T-helper 1 cell treated with Interleukin-12 subunit alpha and Interleukin-12 subunit beta and Interleukin-4 antibody, amounts not matched to agents 30 ng/mL and 1 ng/mL, for 36 hours (primary cell): ENCODE results near the gene EDC4. TPM values are rescaled to one million over a fixed set of nuclear protein-coding genes. Genes with fewer than 3 reads are reported as not detected.

Source experiments
- intact Hi-C: fragments of 100-400 bp; cut with micrococcal nuclease; formaldehyde crosslinking; loops from one replicate; pipeline ENCODE4 v1.15.1; 2024
- total RNA-seq: library from RNA; stranded (reverse); gene quantifications from 2 replicates; pipeline ENCODE4 v1.2.3, GENCODE V29; 2022

The EDC4 gene
- total RNA-seq, 1 donor from 2014 or later = 137 TPM

- intact Hi-C loops = loop anchor here (1.0 kb wide), 5 partner anchors 45 to 407 kb away; no protein-coding TSS in a partner anchor
Observed at GRCh38 chr16:67928147-67928546, 55.3 kb downstream of the EDC4 start.

DNA sequence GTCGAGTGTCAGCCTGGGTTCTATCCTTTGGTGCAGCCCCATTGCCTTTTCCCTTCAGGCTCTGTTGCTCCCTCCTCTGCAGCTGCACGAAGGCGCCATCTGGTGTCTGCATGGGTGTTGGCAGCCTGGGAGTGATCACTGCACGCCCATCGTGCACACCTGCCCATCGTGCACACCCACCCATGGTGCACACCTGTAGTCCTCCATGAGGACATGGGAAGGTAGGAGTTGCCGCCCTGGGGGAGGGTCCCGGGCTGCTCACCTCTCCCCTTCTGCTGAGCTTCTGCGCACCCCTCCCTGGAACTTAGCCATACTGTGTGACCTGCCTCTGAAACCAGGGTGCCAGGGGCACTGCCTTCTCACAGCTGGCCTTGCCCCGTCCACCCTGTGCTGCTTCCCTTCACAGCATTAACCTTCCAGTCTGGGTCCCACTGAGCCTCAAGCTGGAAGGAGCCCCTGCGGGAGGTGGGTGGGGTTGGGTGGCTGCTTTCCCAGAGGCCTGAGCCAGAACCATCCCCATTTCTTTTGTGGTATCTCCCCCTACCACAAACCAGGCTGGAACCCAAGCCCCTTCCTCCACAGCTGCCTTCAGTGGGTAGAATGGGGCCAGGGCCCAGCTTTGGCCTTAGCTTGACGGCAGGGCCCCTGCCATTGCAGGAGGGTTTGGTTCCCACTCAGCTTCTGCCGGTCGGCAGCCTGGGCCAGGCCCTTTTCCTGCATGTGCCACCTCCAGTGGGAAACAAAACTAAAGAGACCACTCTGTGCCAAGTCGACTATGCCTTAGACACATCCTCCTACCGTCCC lies 55.9 kb downstream of the EDC4 start:
- intact Hi-C loops = loop anchor here (1.0 kb wide), 5 partner anchors 45 to 407 kb away; no protein-coding TSS in a partner anchor

DNA sequence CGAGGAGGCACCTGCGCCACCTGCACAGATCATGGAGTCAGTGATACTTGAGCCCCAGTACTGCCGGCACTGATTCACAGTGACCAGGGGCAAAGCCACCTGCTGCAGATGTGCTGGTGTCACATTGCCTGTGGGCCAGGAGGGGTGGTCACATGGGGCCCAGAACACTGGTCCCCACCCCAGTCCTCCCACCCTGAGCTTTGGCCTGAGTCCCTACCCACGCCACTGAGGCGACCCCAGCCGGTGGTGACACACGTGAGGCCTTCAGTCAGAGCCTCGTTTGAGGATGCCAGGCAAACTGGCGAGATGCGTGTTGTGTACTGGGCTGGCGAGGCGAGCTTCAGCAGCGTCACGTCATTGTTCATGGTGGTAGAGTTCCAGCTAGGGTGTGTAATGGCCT lies 57.3 kb downstream of the EDC4 start:
- intact Hi-C loops = no loop called here

- intact Hi-C loops = no loop called here
Observed at GRCh38 chr16:67930678-67931211, 57.9 kb downstream of the EDC4 start.

Other genes starting within 250 kb of the EDC4 start
- 206 and 225 TPM in 2 replicates for gene CARMIL2, start 227.9 kb upstream of the EDC4 start, total RNA-seq
- gene ACD, start 212.8 kb upstream of the EDC4 start, total RNA-seq = 39.9 and 42.8 TPM in 2 replicates
- gene PARD6A, start 212.1 kb upstream of the EDC4 start, total RNA-seq = 10.2 and 11.1 TPM in 2 replicates
- gene ENKD1, start 206.3 kb upstream of the EDC4 start, total RNA-seq = 8.5 and 9.0 TPM in 2 replicates
- 1.9 and 3.2 TPM in 2 replicates for gene C16orf86, start 206.2 kb upstream of the EDC4 start, total RNA-seq
- 13.4 and 15.2 TPM in 2 replicates for gene GFOD2, start 153.7 kb upstream of the EDC4 start, total RNA-seq
- 34.4 and 36.4 TPM in 2 replicates for gene RANBP10, start 66.5 kb upstream of the EDC4 start, total RNA-seq
- gene TSNAXIP1, start 66.2 kb upstream of the EDC4 start, total RNA-seq = 0.32 and 0.61 TPM in 2 replicates
- gene THAP11, start 30.7 kb upstream of the EDC4 start, total RNA-seq = 39.5 and 42.0 TPM in 2 replicates
- 126 and 132 TPM in 2 replicates for gene NUTF2, start 26.1 kb upstream of the EDC4 start, total RNA-seq
- 56.0 and 60.9 TPM in 2 replicates for gene CENPT, start 25.4 kb upstream of the EDC4 start, total RNA-seq
- gene NRN1L, start 11.8 kb downstream of the EDC4 start, total RNA-seq = 0.59 TPM in 1 of 2 replicates, not detected in the other
- gene PSKH1, start 20.2 kb downstream of the EDC4 start, total RNA-seq = 24.0 and 24.1 TPM in 2 replicates
- gene CTRL, start 58.8 kb downstream of the EDC4 start, total RNA-seq = 9.5 and 10.9 TPM in 2 replicates
- 357 and 364 TPM in 2 replicates for gene PSMB10, start 63.8 kb downstream of the EDC4 start, total RNA-seq
- 16.0 and 24.7 TPM in 2 replicates for gene LCAT, start 71.1 kb downstream of the EDC4 start, total RNA-seq
- gene SLC12A4, start 95.6 kb downstream of the EDC4 start, total RNA-seq = 48.1 and 48.6 TPM in 2 replicates
- gene DPEP3, start 107.4 kb downstream of the EDC4 start, total RNA-seq = 0.12 and 0.22 TPM in 2 replicates
- gene DPEP2, start 126.4 kb downstream of the EDC4 start, total RNA-seq = 14.4 and 16.1 TPM in 2 replicates
- not detected in 2 replicates for gene DPEP2NB, start 142.9 kb downstream of the EDC4 start, total RNA-seq
- 17.9 and 18.0 TPM in 2 replicates for gene DDX28, start 150.2 kb downstream of the EDC4 start, total RNA-seq
- 24.8 and 27.8 TPM in 2 replicates for gene DUS2, start 150.2 kb downstream of the EDC4 start, total RNA-seq
- 149 and 150 TPM in 2 replicates for gene NFATC3, start 212.3 kb downstream of the EDC4 start, total RNA-seq